GM18498 (cell line): ENCODE results near the gene MEIOC.
A peak's percentile ranks its signal among the peaks of the same experiment; 100 is the strongest.
"Not testable (repeated sequence)": the region's sequence is repeated elsewhere in the genome, so short reads cannot be mapped to it uniquely, and the experiment has no call there.

Experiments
- ATAC-seq: cut with Tn5 transposase; IDR thresholded peaks from one replicate; pipeline ENCODE4 v1.9.1; 2021; ENCODE audit warnings: mild to moderate bottlenecking, moderate library complexity; ENCODE audit not compliant: unreplicated experiment

MEIOC gene

GRCh38 chr17:44646280-44646679 is 10.0 kb upstream of the MEIOC start:
- no peak for ATAC-seq

- ATAC-seq, result no peak
Observed at GRCh38 chr17:44647736-44648135, 8.5 kb upstream of the MEIOC start.

- no peak for ATAC-seq
Observed at GRCh38 chr17:44648963-44649362, 7.3 kb upstream of the MEIOC start.

- ATAC-seq, result no peak
Observed at GRCh38 chr17:44651228-44651627, 5.0 kb upstream of the MEIOC start.

GRCh38 chr17:44652727-44653126 is 3.5 kb upstream of the MEIOC start:
- ATAC-seq, result no peak

GRCh38 chr17:44653384-44653783 is 2.9 kb upstream of the MEIOC start:
- no peak for ATAC-seq

GRCh38 chr17:44653954-44654353 is 2.3 kb upstream of the MEIOC start:
- no peak for ATAC-seq

GRCh38 chr17:44661835-44662234 is 5.6 kb downstream of the MEIOC start:
- ATAC-seq, result no peak

GRCh38 chr17:44663095-44663494 is 6.8 kb downstream of the MEIOC start:
- ATAC-seq, result no peak

GRCh38 chr17:44664867-44665266 is 8.6 kb downstream of the MEIOC start:
- ATAC-seq, result no peak

DNA sequence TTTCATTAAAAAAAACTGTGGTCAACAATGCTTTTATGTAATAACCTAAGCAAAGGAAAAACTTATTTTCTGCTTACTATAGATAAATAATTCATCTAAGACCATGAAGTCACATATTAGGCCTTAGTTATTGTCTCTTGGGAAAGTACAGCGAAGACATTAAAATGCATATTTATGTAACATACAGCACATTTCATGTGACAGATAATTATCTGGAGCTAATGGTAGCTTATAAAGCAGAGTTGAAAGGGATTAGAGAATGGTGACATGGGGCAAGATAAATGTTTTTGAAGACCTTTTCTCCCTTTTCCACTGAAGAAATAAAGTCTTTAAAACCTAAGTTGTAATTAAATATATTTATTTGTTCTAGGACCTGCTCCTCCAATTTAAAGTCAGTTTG is 9.7 kb downstream of the MEIOC start:
- ATAC-seq, result no peak

DNA sequence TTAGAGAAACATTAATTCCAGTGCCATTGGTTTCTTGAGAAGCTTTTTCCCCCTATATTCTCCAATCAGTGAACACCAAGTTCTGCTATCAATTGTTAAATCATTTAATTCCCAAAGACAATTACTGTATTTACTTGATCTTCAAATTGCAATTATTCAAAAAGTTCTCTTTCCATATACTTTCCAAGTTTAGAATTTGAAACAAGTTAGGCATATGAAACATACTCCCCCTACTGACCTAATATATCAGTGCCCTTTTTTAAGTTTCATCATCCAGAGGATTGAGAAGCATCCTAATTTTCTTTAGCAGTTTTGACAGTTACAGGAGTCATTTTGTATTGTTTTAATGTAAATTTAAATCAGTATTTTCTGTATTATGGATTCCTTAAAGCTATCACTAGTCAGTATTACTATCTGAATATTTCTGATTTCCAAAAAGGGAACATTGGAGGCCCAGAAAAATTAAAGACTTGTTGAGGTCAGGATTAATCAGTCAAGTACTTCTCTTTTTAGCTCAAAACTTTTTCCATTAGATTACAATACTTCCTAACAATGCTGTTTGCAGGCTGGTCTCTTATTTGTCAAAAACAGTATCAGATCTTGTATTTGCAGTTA is 16.3 kb downstream of the MEIOC start:
- no peak for ATAC-seq

DNA sequence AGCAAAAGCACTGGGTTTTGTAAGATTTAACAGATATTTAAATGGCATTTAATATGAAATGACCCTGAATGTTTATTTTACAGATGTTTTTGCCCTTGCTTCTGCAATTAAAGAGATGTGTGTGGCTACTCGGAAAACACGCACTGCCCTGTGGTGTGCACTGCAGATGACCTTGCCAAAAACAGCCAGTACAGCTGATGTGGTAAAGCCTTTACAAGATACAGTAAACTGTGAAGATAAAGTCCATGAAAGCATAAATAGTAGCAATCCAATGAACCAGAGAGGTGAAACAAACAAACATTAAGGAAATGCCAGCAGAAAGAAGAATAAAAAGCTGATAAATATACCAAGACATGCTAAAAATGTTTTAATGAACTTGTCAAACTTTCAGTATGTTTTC is 17.6 kb downstream of the MEIOC start:
- no peak for ATAC-seq

DNA sequence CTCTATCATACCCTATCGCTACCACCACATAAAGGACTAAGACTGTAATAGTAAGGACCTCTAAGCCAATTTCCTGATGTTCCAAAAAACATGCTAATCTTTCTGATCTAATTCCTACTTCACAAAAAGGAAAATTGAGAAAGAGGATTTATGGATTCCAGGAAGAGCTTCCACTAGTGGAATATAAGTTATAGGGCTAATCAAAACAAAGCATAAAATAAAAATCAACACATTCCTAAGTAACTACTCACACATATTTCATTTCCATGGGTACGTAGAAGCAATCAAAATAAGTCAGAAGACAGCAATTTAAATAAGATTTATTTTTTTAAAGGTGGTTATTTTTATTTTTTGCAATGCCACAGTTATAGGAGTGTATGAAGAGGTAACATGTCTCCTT is 20.9 kb downstream of the MEIOC start:
- no peak for ATAC-seq

GRCh38 chr17:44683303-44683702 is 27.0 kb downstream of the MEIOC start:
- ATAC-seq, result not testable (repeated sequence)

GRCh38 chr17:44687756-44688155 is 31.5 kb downstream of the MEIOC start:
- ATAC-seq, result no peak

- no peak for ATAC-seq
Observed at GRCh38 chr17:44688200-44688599, 31.9 kb downstream of the MEIOC start.

DNA sequence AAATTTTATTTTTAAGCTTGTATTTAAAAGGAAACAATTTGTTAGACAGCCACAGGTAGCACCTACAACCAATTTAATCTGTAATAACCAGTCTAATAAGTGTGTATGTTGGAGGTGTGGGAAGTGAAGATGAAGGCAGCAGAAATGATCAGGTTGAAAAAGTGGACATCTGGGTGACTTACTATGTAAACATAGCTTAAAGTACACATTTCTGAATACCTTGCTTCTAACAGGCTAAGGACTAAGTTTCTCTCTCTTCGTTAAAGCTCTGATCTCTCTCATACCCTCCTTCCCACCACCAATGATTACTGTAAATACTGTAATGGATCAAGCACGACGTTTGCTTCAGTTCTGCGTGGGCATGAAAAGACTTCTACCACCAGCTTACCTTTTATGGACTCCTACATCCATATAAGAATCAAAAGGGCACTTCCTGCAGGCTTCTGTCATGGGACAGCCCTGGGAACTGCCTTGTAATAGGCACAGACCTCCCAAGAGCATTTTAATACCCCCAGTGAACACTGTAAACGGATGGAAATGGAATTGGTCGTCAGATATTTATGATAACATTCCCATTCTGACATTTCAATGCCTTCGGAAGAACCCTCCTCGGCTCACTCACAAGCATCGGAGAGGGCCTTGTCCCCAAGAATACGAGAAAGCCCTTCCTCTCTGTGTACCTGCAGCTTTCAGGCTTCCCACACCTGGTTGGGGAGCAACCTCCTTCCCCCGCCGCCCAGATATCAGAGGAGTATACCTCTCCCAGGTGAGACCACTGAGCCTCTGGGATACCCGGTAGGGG is 32.6 kb downstream of the MEIOC start:
- no peak for ATAC-seq

- ATAC-seq, result peak; percentile 90
Observed at GRCh38 chr17:44689477-44690217, 33.4 kb downstream of the MEIOC start, which contains the start of gene CCDC43. TSS of gene CCDC43 (minus strand) at chr17:44689776. CDS start at chr17:44689753, 23 bp downstream.

- not testable (repeated sequence) for ATAC-seq
Observed at GRCh38 chr17:44690746-44691306, 34.6 kb downstream of the MEIOC start.

GRCh38 chr17:44693609-44694008 is 37.3 kb downstream of the MEIOC start:
- ATAC-seq, result no peak
